ENCODE measurements around the gene KDM2B. TPM values are rescaled to one million over a fixed set of nuclear protein-coding genes. Genes with fewer than 3 reads are reported as not detected.

Gene KDM2B
- total RNA-seq, 1 donor = 65.2 TPM

- no peak for DNase-seq (ENCODE audit: low read depth in 2 of 3, low spot score in 2 of 3)
Observed at GRCh38 chr12:121533394-121534090, 47.3 kb downstream of the KDM2B start.

GRCh38 chr12:121532503-121533393 is 48.1 kb downstream of the KDM2B start:
- DNase-seq (ENCODE audit: low read depth in 2 of 3, low spot score in 2 of 3) = no peak

- no peak for DNase-seq (ENCODE audit: low read depth in 2 of 3, low spot score in 2 of 3)
Observed at GRCh38 chr12:121531356-121531750, 49.5 kb downstream of the KDM2B start.

GRCh38 chr12:121530600-121531355 is 50.0 kb downstream of the KDM2B start:
- DNase-seq (ENCODE audit: low read depth in 2 of 3, low spot score in 2 of 3) = peak; percentile 40 to 66 (median 55)

GRCh38 chr12:121529184-121529583 is 51.6 kb downstream of the KDM2B start:
- DNase-seq (ENCODE audit: low read depth in 2 of 3, low spot score in 2 of 3) = no peak

GRCh38 chr12:121525411-121525810 is 55.4 kb downstream of the KDM2B start:
- no peak for DNase-seq (ENCODE audit: low read depth in 2 of 3, low spot score in 2 of 3)

GRCh38 chr12:121524196-121524916 is 56.5 kb downstream of the KDM2B start:
- no peak for DNase-seq (ENCODE audit: low read depth in 2 of 3, low spot score in 2 of 3)

- no peak for DNase-seq (ENCODE audit: low read depth in 2 of 3, low spot score in 2 of 3)
Observed at GRCh38 chr12:121523741-121524140, 57.1 kb downstream of the KDM2B start.

- no peak for DNase-seq (ENCODE audit: low read depth in 2 of 3, low spot score in 2 of 3)
Observed at GRCh38 chr12:121522971-121523370, 57.9 kb downstream of the KDM2B start.

GRCh38 chr12:121520586-121521086 is 60.2 kb downstream of the KDM2B start:
- DNase-seq (ENCODE audit: low read depth in 2 of 3, low spot score in 2 of 3) = no peak

GRCh38 chr12:121520119-121520518 is 60.7 kb downstream of the KDM2B start:
- no peak for DNase-seq (ENCODE audit: low read depth in 2 of 3, low spot score in 2 of 3)

- no peak for DNase-seq (ENCODE audit: low read depth in 2 of 3, low spot score in 2 of 3)
Observed at GRCh38 chr12:121519227-121519626, 61.6 kb downstream of the KDM2B start.

- no peak for DNase-seq (ENCODE audit: low read depth in 2 of 3, low spot score in 2 of 3)
Observed at GRCh38 chr12:121518656-121519055, 62.2 kb downstream of the KDM2B start.

GRCh38 chr12:121516437-121517011 is 64.3 kb downstream of the KDM2B start:
- no peak for DNase-seq (ENCODE audit: low read depth in 2 of 3, low spot score in 2 of 3)

- DNase-seq (ENCODE audit: low read depth in 2 of 3, low spot score in 2 of 3) = no peak
Observed at GRCh38 chr12:121515615-121516014, 65.2 kb downstream of the KDM2B start.

GRCh38 chr12:121514184-121514742 is 66.6 kb downstream of the KDM2B start:
- DNase-seq (ENCODE audit: low read depth in 2 of 3, low spot score in 2 of 3) = peak in 1 of 3 donors; percentile 38

- DNase-seq (ENCODE audit: low read depth in 2 of 3, low spot score in 2 of 3) = no peak
Observed at GRCh38 chr12:121513464-121514183, 67.2 kb downstream of the KDM2B start.

- DNase-seq (ENCODE audit: low read depth in 2 of 3, low spot score in 2 of 3) = no peak
Observed at GRCh38 chr12:121512561-121512960, 68.3 kb downstream of the KDM2B start.

GRCh38 chr12:121511916-121512315 is 68.9 kb downstream of the KDM2B start:
- no peak for DNase-seq (ENCODE audit: low read depth in 2 of 3, low spot score in 2 of 3)
